GM21723 (cell line): ENCODE results near the gene AURKAIP1.
A peak's percentile ranks its signal among the peaks of the same experiment; 100 is the strongest.

Source experiments
- ATAC-seq: cut with Tn5 transposase; IDR thresholded peaks from one replicate; pipeline ENCODE4 v1.9.1; 2021; ENCODE audit warnings: mild to moderate bottlenecking, moderate library complexity; ENCODE audit not compliant: unreplicated experiment

The AURKAIP1 gene

GRCh38 chr1:1361982-1362423, 13.0 kb downstream of the AURKAIP1 start:
- ATAC-seq, result no peak

- no peak for ATAC-seq
Measured at GRCh38 chr1:1361233-1361981, 13.6 kb downstream of the AURKAIP1 start.

- ATAC-seq, result no peak
Measured at GRCh38 chr1:1360506-1361169, 14.4 kb downstream of the AURKAIP1 start.

GRCh38 chr1:1359664-1360468, 15.1 kb downstream of the AURKAIP1 start:
- no peak for ATAC-seq

- ATAC-seq, result no peak
Measured at GRCh38 chr1:1359308-1359663, 15.7 kb downstream of the AURKAIP1 start.

- no peak for ATAC-seq
Measured at GRCh38 chr1:1358433-1359271, 16.4 kb downstream of the AURKAIP1 start, which contains the start of gene MXRA8. MXRA8 (minus strand) TSS chr1:1358555; CDS start chr1:1358504, 51 bp downstream.

GRCh38 chr1:1357871-1358432, 17.1 kb downstream of the AURKAIP1 start:
- ATAC-seq, result no peak

- no peak for ATAC-seq
Measured at GRCh38 chr1:1356796-1357401, 18.1 kb downstream of the AURKAIP1 start.

- no peak for ATAC-seq
Measured at GRCh38 chr1:1356166-1356795, 18.7 kb downstream of the AURKAIP1 start.

- no peak for ATAC-seq
Measured at GRCh38 chr1:1355416-1355815, 19.6 kb downstream of the AURKAIP1 start.

- ATAC-seq, result no peak
Measured at GRCh38 chr1:1354271-1355247, 20.4 kb downstream of the AURKAIP1 start.

GRCh38 chr1:1353389-1354151, 21.4 kb downstream of the AURKAIP1 start:
- ATAC-seq, result no peak

- ATAC-seq, result no peak
Measured at GRCh38 chr1:1352786-1353388, 22.1 kb downstream of the AURKAIP1 start.

- ATAC-seq, result no peak
Measured at GRCh38 chr1:1351511-1352427, 23.2 kb downstream of the AURKAIP1 start.

- peak; percentile 57 for ATAC-seq
Measured at GRCh38 chr1:1349256-1350012, 25.6 kb downstream of the AURKAIP1 start, which contains the start of gene DVL1. DVL1 (minus strand) TSS chr1:1349418; CDS start chr1:1349065, 353 bp downstream.
